ENCODE measurements around the gene ENOX1.

Gene ENOX1

GRCh38 chr13:43764349-43764748 lies 22.4 kb downstream of the ENOX1 start:
- TF ChIP-seq TAF1 (IDR thresholded peaks at IDR 0.05; ENCODE audit: borderline replicate concordance, insufficient read depth, low read length) (no peak), FOXP2 (optimal IDR thresholded peaks at IDR 0.05; ENCODE audit: borderline replicate concordance, extremely low read depth, extremely low read length, insufficient read depth) (no peak), SIN3A (IDR thresholded peaks at IDR 0.05; ENCODE audit: borderline replicate concordance, insufficient read depth, low read length) (no peak), REST (IDR thresholded peaks at IDR 0.05; ENCODE audit: insufficient read depth in 1 of 2, low read depth in 2 of 2, low read length in 2 of 2) (no peak), POLR2AphosphoS5 (IDR thresholded peaks at IDR 0.05; ENCODE audit: low read depth, low read length) (no peak)

- TF ChIP-seq REST (IDR thresholded peaks at IDR 0.05; ENCODE audit: insufficient read depth in 1 of 2, low read depth in 2 of 2, low read length in 2 of 2): no peak
- TF ChIP-seq SIN3A (IDR thresholded peaks at IDR 0.05; ENCODE audit: borderline replicate concordance, insufficient read depth, low read length): no peak
- TF ChIP-seq FOXP2 (optimal IDR thresholded peaks at IDR 0.05; ENCODE audit: borderline replicate concordance, extremely low read depth, extremely low read length, insufficient read depth): no peak
- no peak for TF ChIP-seq TAF1 (IDR thresholded peaks at IDR 0.05; ENCODE audit: borderline replicate concordance, insufficient read depth, low read length)
- TF ChIP-seq POLR2AphosphoS5 (IDR thresholded peaks at IDR 0.05; ENCODE audit: low read depth, low read length): no peak
Observed at GRCh38 chr13:43763143-43763759, 23.5 kb downstream of the ENOX1 start.

- TF ChIP-seq TAF1 (IDR thresholded peaks at IDR 0.05; ENCODE audit: borderline replicate concordance, insufficient read depth, low read length) (no peak), FOXP2 (optimal IDR thresholded peaks at IDR 0.05; ENCODE audit: borderline replicate concordance, extremely low read depth, extremely low read length, insufficient read depth) (no peak), POLR2AphosphoS5 (IDR thresholded peaks at IDR 0.05; ENCODE audit: low read depth, low read length) (no peak), REST (IDR thresholded peaks at IDR 0.05; ENCODE audit: insufficient read depth in 1 of 2, low read depth in 2 of 2, low read length in 2 of 2) (no peak), SIN3A (IDR thresholded peaks at IDR 0.05; ENCODE audit: borderline replicate concordance, insufficient read depth, low read length) (no peak)
Observed at GRCh38 chr13:43761616-43762315, 25.0 kb downstream of the ENOX1 start.

- TF ChIP-seq REST (IDR thresholded peaks at IDR 0.05; ENCODE audit: insufficient read depth in 1 of 2, low read depth in 2 of 2, low read length in 2 of 2) (no peak), TAF1 (IDR thresholded peaks at IDR 0.05; ENCODE audit: borderline replicate concordance, insufficient read depth, low read length) (no peak), POLR2AphosphoS5 (IDR thresholded peaks at IDR 0.05; ENCODE audit: low read depth, low read length) (no peak), SIN3A (IDR thresholded peaks at IDR 0.05; ENCODE audit: borderline replicate concordance, insufficient read depth, low read length) (no peak), FOXP2 (optimal IDR thresholded peaks at IDR 0.05; ENCODE audit: borderline replicate concordance, extremely low read depth, extremely low read length, insufficient read depth) (no peak)
Observed at GRCh38 chr13:43760257-43760656, 26.5 kb downstream of the ENOX1 start.

All from PFSK-1 (cell line).